H9 (cell line): ENCODE results near the gene NHERF2. TPM values are rescaled to one million over a fixed set of nuclear protein-coding genes. Genes with fewer than 3 reads are reported as not detected.

ENCODE experiments used
- DNase-seq: peaks from one replicate; pipeline ENCODE4 v3.0.0-alpha.2; 2017
- H2AFZ ChIP-seq: one replicate; pipeline ENCODE4 v1.6.1; 2013; ENCODE audit warnings: mild to moderate bottlenecking, low read length, control low read depth, moderate library complexity
- H2AK5ac ChIP-seq: 2 replicates; pipeline ENCODE4 v1.6.1; 2013; ENCODE audit warnings: low read length, control low read depth, mixed read lengths; ENCODE audit not compliant: insufficient read length
- H2BK120ac ChIP-seq: one replicate; pipeline ENCODE4 v1.6.1; 2013; ENCODE audit warnings: low read depth, mild to moderate bottlenecking, low read length, control low read depth, inconsistent platforms; ENCODE audit not compliant: poor library complexity, severe bottlenecking
- H2BK12ac ChIP-seq: 2 replicates; pipeline ENCODE4 v1.6.1; 2013; ENCODE audit warnings: low read length, control low read depth, mixed read lengths, low read depth; ENCODE audit not compliant: insufficient read length
- H2BK15ac ChIP-seq: 2 replicates; pipeline ENCODE4 v1.6.1; 2013; ENCODE audit warnings: low read depth, low read length, control low read depth
- H2BK20ac ChIP-seq: one replicate; pipeline ENCODE4 v1.6.1; 2013; ENCODE audit warnings: low read depth, mild to moderate bottlenecking, low read length, control low read depth, inconsistent platforms; ENCODE audit not compliant: poor library complexity, severe bottlenecking
- H2BK5ac ChIP-seq: 2 replicates; pipeline ENCODE4 v1.6.1; 2013; ENCODE audit warnings: low read length, control low read depth, mixed read lengths; ENCODE audit not compliant: insufficient read length
- H3K14ac ChIP-seq: 2 replicates; pipeline ENCODE4 v1.6.1; 2013; ENCODE audit warnings: low read length, control low read depth; ENCODE audit not compliant: insufficient read depth
- H3K18ac ChIP-seq: 2 replicates; pipeline ENCODE4 v1.6.1; 2013; ENCODE audit warnings: low read depth, mild to moderate bottlenecking, mixed read lengths, low read length, control low read depth; ENCODE audit not compliant: insufficient read length
- H3K23ac ChIP-seq: 2 replicates; pipeline ENCODE4 v1.6.1; 2013; ENCODE audit warnings: low read length, control low read depth, mixed read lengths, low read depth; ENCODE audit not compliant: insufficient read length
- H3K23me2 ChIP-seq: 2 replicates; pipeline ENCODE4 v1.6.1; 2013; ENCODE audit warnings: low read depth, mild to moderate bottlenecking, mixed read lengths, low read length, control low read depth; ENCODE audit not compliant: insufficient read length, poor library complexity, severe bottlenecking
- H3K27ac ChIP-seq: 2 replicates; pipeline ENCODE4 v1.5.1; 2013; ENCODE audit warnings: low read length, control low read depth, mixed read lengths, low read depth; ENCODE audit not compliant: insufficient read length
- H3K27me3 ChIP-seq: 2 replicates; pipeline ENCODE4 v1.6.1; 2013; ENCODE audit warnings: low read length, control low read depth, inconsistent platforms; ENCODE audit not compliant: insufficient read depth
- H3K4ac ChIP-seq: 2 replicates; pipeline ENCODE4 v1.6.1; 2013; ENCODE audit warnings: low read depth, mild to moderate bottlenecking, control low read depth, inconsistent platforms, low read length, moderate library complexity
- H3K4me1 ChIP-seq: 2 replicates; pipeline ENCODE4 v1.6.1; 2013; ENCODE audit warnings: low read length, control low read depth, inconsistent platforms; ENCODE audit not compliant: insufficient read depth
- H3K4me2 ChIP-seq: 2 replicates; pipeline ENCODE4 v1.6.1; 2013; ENCODE audit warnings: low read length, control low read depth, mixed read lengths; ENCODE audit not compliant: insufficient read length, insufficient read depth
- H3K56ac ChIP-seq: 2 replicates; pipeline ENCODE4 v1.6.1; 2013; ENCODE audit warnings: low read depth, mild to moderate bottlenecking, mixed read lengths, low read length, control low read depth; ENCODE audit not compliant: insufficient read length
- H3K79me1 ChIP-seq: 2 replicates; pipeline ENCODE4 v1.6.1; 2013; ENCODE audit warnings: low read depth, mild to moderate bottlenecking, moderate library complexity, low read length, control low read depth, inconsistent platforms; ENCODE audit not compliant: insufficient read depth, poor library complexity, severe bottlenecking
- H3K79me2 ChIP-seq: 2 replicates; pipeline ENCODE4 v1.6.1; 2013; ENCODE audit warnings: low read length, control low read depth, inconsistent platforms; ENCODE audit not compliant: insufficient read depth
- H3K9ac ChIP-seq: 2 replicates; pipeline ENCODE4 v1.6.1; 2013; ENCODE audit warnings: low read length, control low read depth, mixed read lengths; ENCODE audit not compliant: insufficient read length; ENCODE audit errors: extremely low read depth
- H3K9me3 ChIP-seq: one replicate; pipeline ENCODE4 v1.6.1; 2013; ENCODE audit warnings: low read depth, low read length, inconsistent platforms; ENCODE audit not compliant: control insufficient read depth
- H3T11ph ChIP-seq: one replicate; pipeline ENCODE4 v1.6.1; 2013; ENCODE audit warnings: mild to moderate bottlenecking, low read length, control low read depth, inconsistent platforms
- H4K20me1 ChIP-seq: one replicate; pipeline ENCODE4 v1.6.1; 2013; ENCODE audit not compliant: control insufficient read depth, insufficient read length, insufficient read depth
- H4K5ac ChIP-seq: 2 replicates; pipeline ENCODE4 v1.6.1; 2013; ENCODE audit warnings: low read depth, mild to moderate bottlenecking, mixed read lengths, low read length, control low read depth; ENCODE audit not compliant: insufficient read length
- H4K8ac ChIP-seq: replicated peaks from 2 replicates; pipeline ENCODE4 v1.6.1; 2013; ENCODE audit warnings: low read length, control low read depth, mixed read lengths, low read depth; ENCODE audit not compliant: insufficient read length
- H4K91ac ChIP-seq: 2 replicates; pipeline ENCODE4 v1.6.1; 2013; ENCODE audit warnings: low read depth, mild to moderate bottlenecking, moderate library complexity, mixed read lengths, low read length, control low read depth; ENCODE audit not compliant: insufficient read length
- H3K27ac Mint-ChIP-seq, 3 experiments: 2 replicates in 2 of 3; 3 replicates in 1 of 3; pipeline ENCODE4 v1.8.0; 2020 to 2021; ENCODE audit warnings: mixed read lengths in 3 of 3, mild to moderate bottlenecking in 1 of 3, moderate library complexity in 1 of 3
- H3K27me3 Mint-ChIP-seq: 2 replicates; pipeline ENCODE4 v1.8.0; 2021; ENCODE audit warnings: low read depth, mild to moderate bottlenecking, moderate library complexity, mixed read lengths
- H3K36me3 Mint-ChIP-seq, 3 experiments: 2 replicates in 2 of 3; 3 replicates in 1 of 3; pipeline ENCODE4 v1.8.0; 2020 to 2021; ENCODE audit warnings: low read depth in 3 of 3, mixed read lengths in 3 of 3; ENCODE audit not compliant: insufficient read depth in 1 of 3
- H3K4me1 Mint-ChIP-seq, 2 experiments: 2 replicates each; pipeline ENCODE4 v1.8.0; 2020; ENCODE audit warnings: mixed read lengths in 2 of 2
- H3K4me3 Mint-ChIP-seq, 2 experiments: 2 replicates in 1 of 2; 3 replicates in 1 of 2; pipeline ENCODE4 v1.8.0; 2020 to 2021; ENCODE audit warnings: mild to moderate bottlenecking in 2 of 2, mixed read lengths in 2 of 2, moderate library complexity in 1 of 2
- H3K9me3 Mint-ChIP-seq, 2 experiments: 2 replicates in 1 of 2; 3 replicates in 1 of 2; pipeline ENCODE4 v1.8.0; 2020; ENCODE audit warnings: mild to moderate bottlenecking in 2 of 2, mixed read lengths in 2 of 2, moderate library complexity in 1 of 2
- CTCF ChIP-seq: fragments of 200-600 bp; sonication (generic); conservative IDR thresholded peaks from 3 replicates; pipeline ENCODE4 v1.8.0; 2021; ENCODE audit warnings: antibody characterized with exemption, mild to moderate bottlenecking
- WGBS: extraction: QIAGEN DNeasy Blood & Tissue Kit; methylation state at CpG from one replicate; pipeline ENCODE4 v1.1.7; 2013; ENCODE audit warnings: missing lambda C conversion rate, low lambda C conversion rate, mixed read lengths; ENCODE audit not compliant: insufficient read length; ENCODE audit errors: extremely low coverage; 5-methylcytosine and 5-hydroxymethylcytosine counted together
- total RNA-seq: library from RNA; stranded (reverse); gene quantifications from 2 replicates; pipeline ENCODE4 v1.2.1, GENCODE V29; 2021

The NHERF2 gene
- total RNA-seq, 1 experiment from 2014 or later = 15.3 TPM

- Histone ChIP-seq H4K91ac (no peak overlapping the region), H3K23me2 (peaks cover 3% of the 10 kb centered on the region), H3K9me3 (no peaks in the 10 kb centered on the region), H3K27ac (no peak overlapping the region), H3K18ac (no peak overlapping the region), H3K4ac (no peak overlapping the region), H2AFZ (no peak overlapping the region), H2BK5ac (no peak overlapping the region), H2AK5ac (no peak overlapping the region), H3K4me2 (no peak overlapping the region), H3K27me3 (no peaks in the 10 kb centered on the region), H3K79me1 (no peaks in the 10 kb centered on the region), H2BK15ac (no peak overlapping the region), H3K79me2 (no peaks in the 10 kb centered on the region), H3K4me1 (no peaks in the 10 kb centered on the region), H2BK20ac (no peak overlapping the region), H3K23ac (no peak overlapping the region), H4K20me1 (no peaks in the 10 kb centered on the region), H3T11ph (no peak overlapping the region), H4K8ac (no peak overlapping the region), H2BK12ac (no peak overlapping the region), H3K14ac (no peak overlapping the region), H4K5ac (no peak overlapping the region), H3K56ac (no peak overlapping the region), H2BK120ac (no peak overlapping the region), H3K9ac (no peak overlapping the region)
- Mint-ChIP-seq H3K27me3 (no peaks in the 10 kb centered on the region), H3K9me3 (no peaks in the 10 kb centered on the region), H3K4me1 (no peaks in the 10 kb centered on the region), H3K4me3 (no peak overlapping the region), H3K36me3 (peaks cover 8 to 44% (median 25%) of the 10 kb centered on the region in 3 experiments; a peak in 6 of 7 replicates), H3K27ac (no peak overlapping the region)
- DNase-seq = no peak
- WGBS = no CpG with 5 or more reads among the region's 25 CpGs
- no peak for TF ChIP-seq CTCF
Measured at GRCh38 chr16:2063861-2064260, 37.2 kb downstream of the NHERF2 start.
